Activated effector memory CD4-positive, alpha-beta T cell treated with anti-CD3 and anti-CD28 coated beads, Interleukin-2, amount 50 U/mL, for 16 hours (primary cell): ENCODE data around the gene ARF1.
A peak's percentile ranks its signal among the peaks of the same experiment; 100 is the strongest.

ENCODE experiments used
- DNase-seq: peaks from one replicate; pipeline ENCODE4 v3.0.0-alpha.2; 2020

The ARF1 gene

GRCh38 chr1:228123505-228123904, 41.0 kb downstream of the ARF1 start:
- DNase-seq: no peak

GRCh38 chr1:228125185-228125584, 42.7 kb downstream of the ARF1 start:
- no peak for DNase-seq

GRCh38 chr1:228131766-228132165, 49.3 kb downstream of the ARF1 start:
- no peak for DNase-seq

- DNase-seq: no peak
Measured at GRCh38 chr1:228134591-228134990, 52.1 kb downstream of the ARF1 start.

GRCh38 chr1:228136901-228137300, 54.4 kb downstream of the ARF1 start:
- DNase-seq: no peak

GRCh38 chr1:228139406-228139930, 57.0 kb downstream of the ARF1 start:
- no peak for DNase-seq

- DNase-seq: peak; percentile 100
Measured at GRCh38 chr1:228139931-228140723, 57.6 kb downstream of the ARF1 start, which contains the start of gene GUK1. Gene GUK1, plus strand, starts transcription at chr1:228140279. Its CDS starts 24 bp downstream, at chr1:228140303.

GRCh38 chr1:228140724-228141225, 58.3 kb downstream of the ARF1 start:
- no peak for DNase-seq

- DNase-seq: peak; percentile 73
Measured at GRCh38 chr1:228141226-228142044, 58.9 kb downstream of the ARF1 start.

GRCh38 chr1:228142155-228142691, 59.7 kb downstream of the ARF1 start:
- DNase-seq: peak; percentile 62

GRCh38 chr1:228142701-228143136, 60.2 kb downstream of the ARF1 start:
- DNase-seq: no peak

- peak; percentile 54 for DNase-seq
Measured at GRCh38 chr1:228143480-228144192, 61.1 kb downstream of the ARF1 start.

- DNase-seq: peak; percentile 61
Measured at GRCh38 chr1:228144193-228144992, 61.9 kb downstream of the ARF1 start.

- no peak for DNase-seq
Measured at GRCh38 chr1:228144993-228145343, 62.5 kb downstream of the ARF1 start.

- peak; percentile 61 for DNase-seq
Measured at GRCh38 chr1:228145463-228146416, 63.2 kb downstream of the ARF1 start.

GRCh38 chr1:228146417-228147150, 64.1 kb downstream of the ARF1 start:
- DNase-seq: peak; percentile 60

GRCh38 chr1:228147151-228147693, 64.7 kb downstream of the ARF1 start:
- DNase-seq: peak; percentile 60

- no peak for DNase-seq
Measured at GRCh38 chr1:228147768-228148167, 65.3 kb downstream of the ARF1 start.

- peak; percentile 54 for DNase-seq
Measured at GRCh38 chr1:228148196-228148861, 65.8 kb downstream of the ARF1 start.
